ENCODE data around the gene ERBB4.
"Not testable (repeated sequence)": the region's sequence is repeated elsewhere in the genome, so short reads cannot be mapped to it uniquely, and the experiment has no call there.

The ERBB4 gene

GRCh38 chr2:211744379-211744778 lies 794.2 kb downstream of the ERBB4 start:
- peak in 1 of 58 donors; percentile 5 for DNase-seq

DNA sequence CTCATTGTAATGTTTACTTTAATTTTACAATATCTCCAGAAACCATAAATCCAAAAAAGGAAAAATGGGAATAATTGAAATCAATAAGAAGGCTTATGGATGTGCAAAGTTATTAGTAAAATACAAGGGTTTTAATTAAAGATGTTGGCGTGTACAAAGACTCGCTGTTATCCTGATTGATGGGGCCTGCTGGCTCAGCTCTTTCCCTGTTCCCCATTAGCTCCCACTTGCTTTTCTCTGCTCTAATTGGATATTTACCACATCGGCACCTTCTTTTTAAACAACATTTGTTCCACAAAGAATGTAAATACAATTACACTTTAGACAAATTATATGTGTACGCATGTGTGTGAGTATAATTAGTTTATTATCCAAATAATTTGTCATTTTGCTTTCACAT lies 796.6 kb downstream of the ERBB4 start:
- DNase-seq = no peak

DNA sequence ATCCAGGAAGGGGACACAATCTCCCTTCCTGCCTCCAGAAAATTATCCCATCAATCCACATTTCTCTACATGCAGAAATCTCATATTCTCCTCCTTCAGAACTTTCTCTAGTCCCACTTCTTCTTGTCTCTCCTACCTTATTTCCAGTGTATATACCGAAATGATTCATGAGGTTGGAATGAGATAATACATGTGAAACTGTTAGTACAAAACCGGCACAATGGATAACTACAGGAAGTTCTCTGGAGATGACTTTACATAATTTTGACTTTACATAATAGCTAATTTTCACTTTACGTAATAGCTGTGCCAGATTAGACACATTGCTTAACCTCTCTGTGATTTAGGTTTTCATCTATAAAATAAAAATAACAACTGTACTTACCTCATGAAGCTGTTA lies 801.3 kb downstream of the ERBB4 start:
- no peak for DNase-seq

DNA sequence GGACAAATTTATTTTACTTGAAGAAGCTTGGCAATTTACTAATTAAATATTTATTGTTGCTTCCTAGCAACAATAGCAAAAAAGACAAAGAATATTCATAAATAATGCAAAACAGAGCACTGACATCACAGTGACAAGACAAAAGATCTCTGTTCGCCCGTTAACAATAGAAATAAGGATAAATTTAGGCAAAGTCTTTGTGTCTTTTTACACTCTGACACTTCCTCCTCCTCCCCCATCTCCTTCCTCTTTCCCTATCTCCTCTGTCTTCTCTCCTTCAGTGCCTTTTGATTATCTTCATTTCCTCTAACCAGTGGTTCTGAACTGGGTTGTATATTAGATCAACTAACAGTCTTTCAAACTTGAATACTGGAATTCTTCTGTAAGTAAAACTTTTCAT lies 808.4 kb downstream of the ERBB4 start:
- peak in 1 of 58 donors; percentile 9 for DNase-seq

GRCh38 chr2:211729433-211729832 lies 809.2 kb downstream of the ERBB4 start:
- no peak for DNase-seq

DNA sequence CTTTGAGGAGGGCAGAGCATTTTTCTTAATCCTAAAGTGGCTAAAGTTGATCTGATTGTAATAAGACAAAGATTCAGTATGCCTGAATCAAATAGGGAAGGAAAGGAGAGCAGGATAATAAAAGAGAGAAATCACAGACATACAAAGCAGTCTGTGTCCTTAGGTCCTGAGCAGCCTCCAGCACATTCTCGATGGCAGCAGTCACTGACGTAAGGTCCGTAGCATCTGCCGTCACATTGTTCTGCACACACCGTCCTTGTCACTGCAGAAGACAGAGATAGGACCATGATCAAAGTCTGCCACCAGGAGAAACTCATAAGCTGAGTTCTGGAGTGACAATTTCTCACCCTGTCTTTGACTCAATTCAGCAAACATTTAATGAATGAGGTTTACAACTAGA lies 813.7 kb downstream of the ERBB4 start:
- DNase-seq = peak in 11 of 58 donors; percentile 2 to 65 (median 21)

DNA sequence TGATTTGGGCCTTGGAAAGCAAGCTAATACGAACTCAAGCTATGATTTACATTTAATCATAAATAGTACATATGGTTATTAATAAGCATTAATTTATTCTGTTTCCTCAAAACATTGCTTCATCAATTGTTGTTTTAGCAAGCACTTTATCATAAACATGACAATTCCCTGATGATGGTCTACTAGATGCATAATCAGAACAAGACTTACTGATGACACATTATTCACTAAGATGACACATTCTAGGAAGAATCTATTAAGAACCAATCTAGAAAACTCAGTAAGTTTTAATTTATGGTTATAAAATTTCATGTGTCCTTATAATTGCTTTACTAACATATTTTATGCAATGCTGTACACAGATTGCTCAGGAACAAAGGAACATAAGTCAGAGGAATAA lies 815.2 kb downstream of the ERBB4 start:
- no peak for DNase-seq

- DNase-seq = no peak
Observed at GRCh38 chr2:211722928-211723327, 815.7 kb downstream of the ERBB4 start.

GRCh38 chr2:211721874-211722273 lies 816.7 kb downstream of the ERBB4 start:
- not testable (repeated sequence) for DNase-seq

- DNase-seq = no peak
Observed at GRCh38 chr2:211709389-211709788, 829.2 kb downstream of the ERBB4 start.

GRCh38 chr2:211692689-211693088 lies 845.9 kb downstream of the ERBB4 start:
- DNase-seq = no peak

DNA sequence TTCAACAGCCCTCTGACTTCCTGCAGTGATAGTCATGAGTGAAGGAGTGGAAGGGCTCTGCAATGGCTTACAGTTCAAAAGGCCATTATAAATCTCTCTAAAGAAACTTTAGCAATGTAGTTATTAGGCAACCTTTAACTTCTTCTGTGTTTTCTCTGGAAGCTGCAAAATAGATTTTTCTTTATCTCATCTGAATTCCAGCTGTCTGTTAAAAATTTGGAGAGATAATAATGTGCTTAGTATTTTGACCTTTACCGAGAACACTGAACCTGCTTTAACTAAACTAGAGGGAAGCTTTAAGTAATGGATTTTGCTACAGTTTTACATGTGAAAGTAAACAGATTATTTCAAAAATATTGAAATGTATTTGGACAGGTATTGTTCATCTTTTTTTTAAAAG lies 847.9 kb downstream of the ERBB4 start:
- no peak for DNase-seq

GRCh38 chr2:211688196-211688595 lies 850.4 kb downstream of the ERBB4 start:
- DNase-seq = no peak

DNA sequence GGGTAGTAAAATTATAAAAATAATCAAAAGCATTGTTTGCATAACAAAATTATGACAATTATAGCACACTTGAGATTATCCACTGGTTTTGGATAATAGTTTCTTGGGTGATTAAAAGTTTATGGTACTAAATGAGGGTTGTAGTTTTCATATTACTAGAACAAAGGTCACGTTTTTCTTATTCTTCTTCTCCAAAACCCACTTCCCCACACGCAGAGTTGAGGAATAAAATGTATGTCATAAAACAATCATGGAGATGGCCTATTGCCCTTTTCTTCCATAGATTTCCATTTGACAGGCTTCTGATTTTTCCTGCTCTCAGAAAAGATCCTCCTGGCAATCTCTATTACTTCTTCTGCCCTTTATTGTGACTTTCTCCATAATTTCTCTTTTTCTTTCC lies 863.9 kb downstream of the ERBB4 start:
- no peak for DNase-seq

- DNase-seq = no peak
Observed at GRCh38 chr2:211673133-211673905, 865.3 kb downstream of the ERBB4 start.

- DNase-seq = no peak
Observed at GRCh38 chr2:211671977-211672376, 866.6 kb downstream of the ERBB4 start.

DNA sequence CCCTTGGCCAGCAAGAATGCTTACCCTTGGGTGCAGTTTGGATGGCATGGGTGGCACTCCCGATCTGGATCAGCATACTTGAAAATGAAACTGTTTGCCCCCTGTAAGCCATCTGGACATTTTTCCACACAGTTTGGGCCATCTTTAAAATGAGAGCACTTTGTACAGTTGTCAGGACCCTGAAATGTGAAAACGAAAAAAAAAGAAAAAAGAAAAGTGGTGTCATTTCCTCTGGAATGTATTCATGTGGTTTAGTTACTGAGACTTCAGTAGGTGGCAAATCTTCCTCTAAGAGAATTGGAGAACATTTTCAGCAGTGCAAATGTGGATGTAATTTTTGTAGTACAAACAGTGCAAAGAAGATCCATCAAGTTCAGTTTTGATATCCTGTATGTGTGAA lies 873.3 kb downstream of the ERBB4 start:
- DNase-seq = no peak

GRCh38 chr2:211664321-211664720 lies 874.3 kb downstream of the ERBB4 start:
- no peak for DNase-seq

DNA sequence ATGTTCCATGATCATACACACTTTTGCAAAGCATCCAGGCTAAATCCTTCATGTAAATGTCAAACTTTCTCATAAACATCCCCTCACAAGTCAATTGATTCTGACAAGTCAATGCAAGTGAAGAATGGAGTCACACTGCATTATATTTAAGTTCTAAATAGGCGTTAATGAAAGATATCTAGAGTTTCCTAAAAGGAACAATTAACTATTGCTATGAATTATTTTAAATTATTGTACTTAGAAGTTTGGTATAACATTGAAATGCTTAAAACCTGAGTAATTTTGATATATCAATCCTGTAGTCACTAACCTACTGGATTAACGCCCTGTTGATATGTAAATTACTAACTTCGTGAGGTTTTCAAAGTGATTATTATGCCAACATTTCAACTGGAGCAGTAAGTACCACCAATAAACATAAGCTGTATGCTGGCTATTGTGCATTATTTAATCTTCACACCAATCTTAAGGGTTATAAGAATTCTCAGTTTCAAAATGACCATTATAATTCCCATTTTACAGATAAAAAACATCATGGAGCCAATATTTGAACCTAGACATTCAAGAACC lies 884.3 kb downstream of the ERBB4 start:
- no peak for DNase-seq

DNA sequence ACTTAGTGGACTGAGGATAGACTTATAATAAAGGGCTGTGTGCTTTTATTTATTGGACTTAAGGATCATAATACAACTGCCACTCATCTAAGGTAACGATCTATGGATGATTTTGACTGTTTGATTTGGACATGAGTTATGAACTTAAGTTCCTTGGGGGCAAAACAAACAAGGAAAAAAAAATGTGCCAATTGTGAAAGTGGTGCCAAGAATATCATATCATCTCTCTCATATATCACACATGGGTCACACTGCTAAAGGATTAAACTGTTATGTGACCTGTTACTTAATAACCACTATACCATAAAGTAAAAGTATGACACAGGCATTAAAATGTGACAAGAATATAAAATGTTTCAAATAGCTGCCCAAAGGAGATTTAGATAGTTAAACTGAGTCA lies 886.3 kb downstream of the ERBB4 start:
- no peak for DNase-seq

- DNase-seq = no peak
Observed at GRCh38 chr2:211649331-211649730, 889.3 kb downstream of the ERBB4 start.

DNA sequence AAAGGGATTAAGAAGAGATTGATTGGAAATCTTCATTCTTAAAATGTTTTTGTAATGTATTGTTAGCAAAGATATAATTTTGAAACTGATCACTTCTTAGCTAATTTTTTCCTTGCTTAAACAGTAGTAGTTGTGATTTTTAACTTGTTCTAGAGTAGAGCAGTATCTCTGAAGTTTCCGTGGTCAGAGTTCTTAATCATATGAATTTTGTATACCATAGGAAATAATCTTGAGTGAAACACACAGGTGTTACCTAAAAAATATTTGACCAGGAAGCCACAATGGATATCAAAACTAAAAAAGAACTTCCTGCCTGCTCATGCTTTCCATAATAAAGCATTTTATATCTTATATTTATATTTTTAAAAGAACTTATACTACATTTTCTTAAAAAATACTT lies 907.1 kb downstream of the ERBB4 start:
- DNase-seq = no peak

- DNase-seq = no peak
Observed at GRCh38 chr2:211623096-211623495, 915.5 kb downstream of the ERBB4 start.

Data from anterior cingulate cortex (tissue), 58 donors.